Heart left ventricle (tissue), 16 donors: Measurements from ENCODE around the gene MGAT3. TPM values are rescaled to one million over a fixed set of nuclear protein-coding genes. Genes with fewer than 3 reads are reported as not detected.
A peak's percentile ranks its signal among the peaks of the same experiment; 100 is the strongest.

ENCODE experiments used
- ATAC-seq, 4 donors: fragments of 200-7000 bp; cut with Tn5 transposase; one replicate each; pipeline ENCODE4 v1.9.1; 2020 to 2022; ENCODE audit warnings: moderate library complexity in 4 of 4, mild to moderate bottlenecking in 3 of 4, moderate number of reproducible peaks in 1 of 4
- DNase-seq, 5 donors: peaks; one replicate each; pipeline ENCODE4 v3.0.0-alpha.2; 2020
- H3K27ac ChIP-seq, 12 donors: fragments of 200-600 bp; sonication (generic) in 4 of 12; one replicate each; pipeline versions ENCODE4 v1.5.0 to v1.8.0; 2016 to 2022; ENCODE audit warnings: mild to moderate bottlenecking in 2 of 12
- H3K27me3 ChIP-seq, 9 donors: fragments of 200-600 bp; sonication (generic) in 2 of 9; one replicate each; pipeline versions ENCODE4 v1.5.1 to v1.8.0; 2016 to 2022; ENCODE audit warnings: mild to moderate bottlenecking in 3 of 9
- H3K36me3 ChIP-seq, 9 donors: fragments of 200-600 bp; sonication (generic) in 2 of 9; one replicate each; pipeline versions ENCODE4 v1.5.0 to v1.8.0; 2018 to 2022; ENCODE audit warnings: mild to moderate bottlenecking in 2 of 9
- H3K4me1 ChIP-seq, 12 donors: fragments of 200-600 bp; sonication (generic) in 4 of 12; one replicate each; pipeline versions ENCODE4 v1.5.0 to v1.8.0; 2016 to 2022; ENCODE audit warnings: mild to moderate bottlenecking in 3 of 12
- H3K4me3 ChIP-seq, 12 donors: fragments of 200-600 bp; sonication (generic) in 4 of 12; one replicate each; pipeline versions ENCODE4 v1.5.0 to v1.8.0; 2017 to 2022; ENCODE audit warnings: mild to moderate bottlenecking in 9 of 12, moderate library complexity in 4 of 12
- H3K9me3 ChIP-seq, 12 donors: fragments of 200-600 bp; sonication (generic) in 4 of 12; one replicate each; pipeline versions ENCODE4 v1.5.0 to v1.8.0; 2016 to 2022; ENCODE audit warnings: mild to moderate bottlenecking in 1 of 12
- CTCF ChIP-seq, 12 donors: fragments of 200-600 bp; sonication (generic) in 4 of 12; IDR thresholded peaks; one replicate each; pipeline versions ENCODE4 v1.5.0 to v1.8.0; 2018 to 2022; ENCODE audit warnings: antibody characterized with exemption in 12 of 12, mild to moderate bottlenecking in 5 of 12
- POLR2A ChIP-seq, 2 donors: fragments of 450-650 bp; IDR thresholded peaks; one replicate each; pipeline ENCODE4 v1.6.1; 2017; ENCODE audit warnings: antibody characterized with exemption in 2 of 2, mild to moderate bottlenecking in 2 of 2, moderate library complexity in 2 of 2
- WGBS, 4 donors: extraction: QIAGEN DNeasy Blood & Tissue Kit in 2 of 4; methylation state at CpG; one replicate each; pipeline versions ENCODE4 v1.1.5 to v1.1.7; 2013 to 2018; 5-methylcytosine and 5-hydroxymethylcytosine counted together
- intact Hi-C, 10 donors: fragments of 100-400 bp; cut with DNase I; formaldehyde crosslinking; loops; one replicate each; pipeline versions ENCODE4 v1.11.1 to v1.14.2; 2022
- polyA plus RNA-seq, 2 donors: library from polyadenylated mRNA; stranded (reverse); fragments of 200-250 nt; gene quantifications; one replicate each; pipeline ENCODE4 v1.2.3, GENCODE V29; 2013
- total RNA-seq, 9 donors: library from RNA; depleted of rRNA in 2 of 9; stranded (reverse); fragments of >200 nt in 2 of 9; fragmentation: NEBNext Ultra II Directional in 3 of 9; extraction: Animal tissue kit (Norgen Biotek cat#: 25700) in 3 of 9; gene quantifications; one replicate each; pipeline versions ENCODE4 v1.1.0 to v1.2.4, GENCODE V29; 2016 to 2023
- donor health status: ischemic (EF 13 %, LVEDD 7.1; RV severe dilation, severe dysfunction).
- donor health status: healthy with polysubstance abuse.
- donor health status: DM: no; HTN: yes; CAD: no.
- donor health status: DM: no; HTN: no; CAD: no.
- donor health status: ischemic (EF 25% LVEDD 6.9; RV normal size, moderate dysfunction).
- donor health status: ischemic (EF 25% LVEDD 5.7; RV mildly dilated, moderate dysfunction).
- donor health status: healthy.
- donor health status: DM: yes; HTN: yes; CAD: no.
- donor health status: ischemic (EF 35%, LVEDD 5.7; RV mildly dilated, moderate dysfunction).
- donor health status: nonischemic (EF 11% LVEDD 7.7; RV severe dilation, severe dysfunction).
- donor health status: DM: yes; HTN: yes; CAD: no.
- donor health status: PGD.
- donor health status: ischemic (EF 29% LVEDD 5.4; RV normal size, mild dysfunction).
- donor health status: nonischemic (EF 23%, LVEDD 6.1; RV moderate dilation, normal function).

MGAT3 gene
- total and polyA plus RNA-seq, 11 donors = 2.2 to 9.9 (median 4.4) TPM

GRCh38 chr22:39435616-39436015, 21.2 kb upstream of the MGAT3 start:
- no peak for TF ChIP-seq CTCF (IDR thresholded peaks at IDR 0.05)
- no peak for TF ChIP-seq POLR2A (IDR thresholded peaks at IDR 0.05)
- Histone ChIP-seq H3K27me3 (peaks cover 0 to 7% (median 0%) of the 10 kb centered on the region in 9 donors), H3K4me1 (peaks cover 4 to 51% (median 34%) of the 10 kb centered on the region in 12 donors), H3K27ac (peak overlapping the region in 1 of 12 donors; percentile 91), H3K9me3 (no peaks in the 10 kb centered on the region), H3K36me3 (peaks cover 0 to 28% (median 11%) of the 10 kb centered on the region in 9 donors), H3K4me3 (no peak overlapping the region)
- WGBS, 4 donors = 90 to 94% (median 92%) methylated on average over 6 to 8 of the region's 8 CpGs
- DNase-seq (no peak), ATAC-seq (no peak)
- intact Hi-C loops = loop anchor here in 1 of 10 donors (10.0 kb wide), 1 partner anchor 69 kb away; the partner anchor contains the start of gene MIEF1

- ATAC-seq = no peak
- TF ChIP-seq CTCF (IDR thresholded peaks at IDR 0.05) (no peak), POLR2A (IDR thresholded peaks at IDR 0.05) (no peak)
- Histone ChIP-seq H3K36me3 (peaks cover 0 to 11% (median under 1%) of the 10 kb centered on the region in 9 donors), H3K27me3 (peaks cover 0 to 9% (median 0%) of the 10 kb centered on the region in 9 donors), H3K27ac (peak overlapping the region in 2 of 12 donors; percentile 30 to 45), H3K4me3 (peak overlapping the region in 10 of 12 donors; percentile 19 to 48 (median 27)), H3K4me1 (peaks cover 0 to 27% (median 13%) of the 10 kb centered on the region in 12 donors), H3K9me3 (no peaks in the 10 kb centered on the region)
- intact Hi-C loops = loop anchor here in 1 of 10 donors (10.0 kb wide), 1 partner anchor 67 kb away; the partner anchor contains the start of gene MIEF1
- no peak for DNase-seq
- 40 to 46% (median 43%) methylated on average over 16 of the region's 16 CpGs for WGBS, 4 donors
Observed at GRCh38 chr22:39437791-39438704, 18.8 kb upstream of the MGAT3 start.

GRCh38 chr22:39439170-39439569, 17.6 kb upstream of the MGAT3 start:
- Histone ChIP-seq H3K4me1 (peaks cover 0 to 24% (median 13%) of the 10 kb centered on the region in 12 donors), H3K27me3 (peaks cover 0 to 9% (median 0%) of the 10 kb centered on the region in 9 donors), H3K4me3 (no peak overlapping the region), H3K36me3 (peaks cover 0 to 6% (median 0%) of the 10 kb centered on the region in 9 donors), H3K9me3 (no peaks in the 10 kb centered on the region), H3K27ac (no peak overlapping the region)
- 47 to 64% (median 52%) methylated on average over 8 of the region's 8 CpGs for WGBS, 4 donors
- TF ChIP-seq POLR2A (IDR thresholded peaks at IDR 0.05) = no peak
- no peak for TF ChIP-seq CTCF (IDR thresholded peaks at IDR 0.05)
- ATAC-seq (no peak), DNase-seq (no peak)
- intact Hi-C loops = loop anchor here in 1 of 10 donors (10.0 kb wide), 1 partner anchor 66 kb away; the partner anchor contains the start of gene MIEF1

DNA sequence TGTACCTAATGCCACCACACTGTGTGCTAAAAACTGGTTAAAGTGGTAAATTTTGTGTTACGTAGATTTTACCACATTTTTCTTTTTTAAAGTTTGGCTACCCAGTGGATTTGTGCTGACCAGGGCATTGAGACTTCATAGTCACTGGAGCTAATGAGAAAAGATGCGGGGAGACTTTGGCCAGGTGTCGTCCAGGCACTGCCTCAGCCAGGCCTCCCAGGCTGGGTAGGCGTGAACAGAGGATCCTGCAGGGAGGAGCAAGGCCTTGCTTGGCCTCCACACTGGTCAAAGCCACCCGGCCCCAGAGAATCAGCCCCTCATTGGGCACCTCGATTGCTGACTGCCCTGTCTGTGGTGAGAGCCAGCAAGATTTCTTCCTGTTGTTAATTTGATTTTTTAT, 13.4 kb upstream of the MGAT3 start:
- DNase-seq (no peak), ATAC-seq (no peak)
- WGBS, 4 donors = 89 to 93% (median 91%) methylated on average over 6 of the region's 6 CpGs
- Histone ChIP-seq H3K27ac (no peak overlapping the region), H3K27me3 (peaks cover 0 to 9% (median 0%) of the 10 kb centered on the region in 9 donors), H3K9me3 (no peaks in the 10 kb centered on the region), H3K36me3 (no peaks in the 10 kb centered on the region), H3K4me3 (no peak overlapping the region), H3K4me1 (peaks cover 0 to 21% (median 0%) of the 10 kb centered on the region in 12 donors)
- TF ChIP-seq POLR2A (IDR thresholded peaks at IDR 0.05) (no peak), CTCF (IDR thresholded peaks at IDR 0.05) (no peak)
- intact Hi-C loops = no loop called here
